ENCODE results near the gene NUP42. TPM values are rescaled to one million over a fixed set of nuclear protein-coding genes. Genes with fewer than 3 reads are reported as not detected.
"Not testable (repeated sequence)": the region's sequence is repeated elsewhere in the genome, so short reads cannot be mapped to it uniquely, and the experiment has no call there.

Gene NUP42
- total RNA-seq, 1 donor from 2014 or later = 21.6 TPM

GRCh38 chr7:23222439-23223030 is 40.7 kb downstream of the NUP42 start:
- ATAC-seq (no peak), DNase-seq (ENCODE audit: missing footprints) (no peak)
- intact Hi-C loops (cut with DNase I) = no loop called here

DNA sequence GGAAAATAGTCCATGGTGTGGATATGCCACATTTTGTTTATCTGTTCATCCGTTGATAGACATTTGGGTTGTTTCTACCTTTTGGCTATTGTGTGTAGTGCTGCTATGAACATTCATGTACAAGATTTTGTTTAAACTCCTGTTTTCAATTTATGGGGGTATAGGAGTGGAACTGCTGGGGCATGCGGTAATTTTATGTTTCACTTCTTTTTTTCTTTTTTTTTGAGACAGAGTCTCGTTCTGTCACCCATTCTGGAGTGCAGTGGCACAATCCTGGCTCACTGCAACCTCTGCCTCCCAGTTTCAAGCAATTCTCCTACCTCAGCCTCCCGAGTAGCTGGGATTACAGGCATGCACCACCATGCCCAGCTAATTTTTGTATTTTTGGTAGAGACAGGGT is 42.5 kb downstream of the NUP42 start:
- ATAC-seq; DNase-seq (ENCODE audit: missing footprints); intact Hi-C loops (cut with DNase I): not testable (repeated sequence)

DNA sequence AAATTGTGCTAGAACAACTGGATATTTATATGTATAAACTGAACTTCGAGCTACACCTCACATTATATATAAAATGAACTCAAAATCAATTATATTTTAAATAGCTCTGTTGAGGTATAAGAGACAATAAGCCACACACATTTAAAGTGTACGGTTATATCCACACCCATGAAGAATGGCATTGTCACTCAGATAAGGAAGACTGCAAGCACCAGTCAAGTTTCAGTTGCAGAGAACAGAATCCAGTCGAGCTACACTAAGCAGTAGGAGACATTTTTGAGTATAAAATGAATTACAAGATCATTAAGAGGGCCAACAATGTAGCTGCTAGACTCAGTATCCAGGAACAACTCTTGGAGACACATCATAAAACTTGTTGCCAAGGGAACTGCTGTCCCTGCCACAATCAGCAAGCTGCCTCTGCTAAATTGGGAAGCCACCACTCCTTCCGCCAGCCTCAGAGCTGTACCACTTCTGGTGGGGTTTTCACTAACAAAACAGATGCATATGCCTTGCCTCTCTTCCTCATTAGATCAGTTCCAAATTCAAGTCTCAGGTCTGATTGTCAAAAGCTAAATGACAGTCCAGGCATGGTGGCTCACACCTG is 45.1 kb downstream of the NUP42 start:
- no peak for ATAC-seq
- DNase-seq (ENCODE audit: missing footprints) = no peak
- intact Hi-C loops (cut with DNase I) = no loop called here

GRCh38 chr7:23228412-23228811 is 46.6 kb downstream of the NUP42 start:
- ATAC-seq (no peak), DNase-seq (ENCODE audit: missing footprints) (no peak)
- intact Hi-C loops (cut with DNase I) = no loop called here

- no peak for ATAC-seq
- intact Hi-C loops (cut with DNase I) = no loop called here
- no peak for DNase-seq (ENCODE audit: missing footprints)
These were observed 48.8 kb downstream of the NUP42 start for GRCh38 chr7:23230641-23231101.

DNA sequence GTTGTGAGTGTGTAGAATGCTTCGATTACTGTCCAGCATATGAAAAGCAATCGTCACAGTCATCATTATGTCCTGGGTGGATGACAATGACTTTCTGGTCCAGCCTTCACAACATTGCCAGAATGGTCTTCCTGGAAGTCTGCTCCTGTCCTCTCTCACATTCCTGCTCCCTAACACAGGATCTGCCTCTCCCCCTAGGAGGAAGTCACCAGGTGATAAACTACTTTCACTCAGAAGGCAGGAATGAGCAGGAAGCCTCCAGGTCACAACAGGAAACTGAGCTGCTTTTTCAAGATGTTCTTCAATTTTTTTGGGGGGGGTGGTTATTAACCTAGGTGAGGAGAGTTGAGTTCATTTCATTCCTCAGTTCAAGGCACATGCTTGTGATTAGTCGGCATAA is 51.1 kb downstream of the NUP42 start:
- DNase-seq (ENCODE audit: missing footprints) (no peak), ATAC-seq (no peak)
- intact Hi-C loops (cut with DNase I) = no loop called here

- no peak for ATAC-seq
These were observed 52.9 kb downstream of the NUP42 start for GRCh38 chr7:23234569-23235296.

GRCh38 chr7:23235813-23236221 is 54.0 kb downstream of the NUP42 start:
- ATAC-seq (no peak), DNase-seq (ENCODE audit: missing footprints) (no peak)
- intact Hi-C loops (cut with DNase I) = no loop called here

More at GRCh38 chr7:23234569-23235296, 52.9 kb downstream of the NUP42 start:
- intact Hi-C loops (cut with DNase I) = no loop called here
- no peak for DNase-seq (ENCODE audit: missing footprints)

DNA sequence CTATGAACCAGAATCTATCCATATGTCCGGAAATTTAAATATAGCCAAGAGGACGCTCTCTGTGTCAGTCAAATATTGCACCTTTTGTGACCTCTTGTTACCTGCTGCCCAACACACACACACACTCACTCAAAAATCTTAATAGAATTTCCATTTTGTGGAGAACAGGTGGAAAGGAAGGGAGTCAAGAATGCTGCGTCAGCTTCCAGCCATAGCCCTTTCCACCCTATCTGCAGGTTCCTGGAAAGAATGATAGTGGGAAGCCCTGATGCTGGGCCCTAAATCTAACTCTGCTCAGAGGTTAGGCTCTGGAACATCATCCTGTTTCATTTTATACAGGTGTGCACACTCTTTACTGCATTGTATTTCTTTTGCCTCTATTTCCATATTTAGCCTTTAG is 55.2 kb downstream of the NUP42 start:
- ATAC-seq (no peak), DNase-seq (ENCODE audit: missing footprints) (no peak)
- intact Hi-C loops (cut with DNase I) = no loop called here

DNA sequence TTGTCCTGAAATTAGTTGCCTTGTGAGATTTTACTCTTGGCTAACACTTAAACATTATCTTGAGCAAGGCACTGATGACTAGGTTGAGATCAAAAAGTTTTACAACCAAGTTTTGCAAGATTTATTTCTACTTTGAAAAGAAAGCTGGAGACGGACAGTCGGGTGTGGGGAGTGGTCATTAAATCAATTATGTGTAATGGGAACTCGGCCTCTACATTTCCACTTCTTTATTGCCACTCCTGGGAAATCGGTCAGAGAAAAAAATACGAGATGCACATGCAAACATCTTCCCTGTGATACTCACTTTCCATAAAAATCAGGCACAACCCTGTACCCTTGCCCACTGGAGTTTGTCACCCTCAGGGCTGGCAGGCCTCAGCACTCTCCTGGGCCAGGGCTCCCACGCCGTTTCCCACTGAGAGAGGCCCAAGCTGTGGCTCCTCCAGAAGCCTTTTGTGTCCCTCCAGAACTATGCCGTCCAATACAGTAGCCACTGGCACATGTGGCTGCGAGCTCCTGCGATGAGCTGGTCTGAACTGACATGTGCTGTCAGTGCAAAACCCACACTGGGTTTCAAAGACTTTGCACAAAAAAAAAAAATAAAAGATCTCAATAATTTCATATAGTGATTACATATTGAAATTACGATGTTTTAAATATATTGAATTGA is 57.3 kb downstream of the NUP42 start:
- intact Hi-C loops (cut with DNase I) = no loop called here
- ATAC-seq (no peak), DNase-seq (ENCODE audit: missing footprints) (no peak)

DNA sequence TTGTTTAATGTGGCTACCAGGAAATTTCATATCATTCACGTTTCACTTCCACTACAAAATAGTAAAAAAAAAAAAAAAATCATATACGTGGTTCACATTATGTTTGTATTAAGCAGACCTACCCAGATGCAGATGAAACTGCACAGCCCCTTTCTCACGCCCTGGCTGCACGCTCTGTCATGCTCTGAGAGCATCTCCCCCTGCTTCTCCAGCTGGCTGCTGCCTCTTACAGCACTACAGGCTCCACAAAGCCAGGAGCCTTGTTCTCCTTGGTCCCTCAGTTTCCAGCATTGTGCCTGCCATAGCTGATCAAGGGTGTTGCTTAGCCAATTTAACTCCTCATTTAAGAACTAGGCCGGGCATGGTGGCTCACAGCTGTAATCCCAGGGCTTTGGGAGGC is 57.9 kb downstream of the NUP42 start:
- DNase-seq (ENCODE audit: missing footprints) (no peak), ATAC-seq (no peak)
- intact Hi-C loops (cut with DNase I) = no loop called here

GRCh38 chr7:23242321-23242720 is 60.5 kb downstream of the NUP42 start:
- intact Hi-C loops (cut with DNase I) = no loop called here
- DNase-seq (ENCODE audit: missing footprints) = no peak
- ATAC-seq = no peak

GRCh38 chr7:23242935-23243334 is 61.1 kb downstream of the NUP42 start:
- intact Hi-C loops (cut with DNase I) = no loop called here
- ATAC-seq (no peak), DNase-seq (ENCODE audit: missing footprints) (no peak)

GRCh38 chr7:23246555-23246954 is 64.7 kb downstream of the NUP42 start, which contains the start of gene GPNMB:
Gene GPNMB, plus strand, starts transcription at chr7:23246775. Its CDS starts 83 bp downstream, at chr7:23246858.
- intact Hi-C loops (cut with DNase I) = loop anchor here (5.0 kb wide), 3 partner anchors 49 to 139 kb away; partner anchors contain the start of genes KLHL7 and NUP42
- DNase-seq (ENCODE audit: missing footprints) (no peak), ATAC-seq (peak; percentile 63)

GRCh38 chr7:23247046-23247602 is 65.3 kb downstream of the NUP42 start:
- intact Hi-C loops (cut with DNase I) = loop anchor here (5.0 kb wide), 3 partner anchors 50 to 140 kb away; partner anchors contain the start of genes KLHL7 and NUP42
- peak; percentile 33 for ATAC-seq

GRCh38 chr7:23247603-23248335 is 65.9 kb downstream of the NUP42 start:
- ATAC-seq = peak; percentile 77
- intact Hi-C loops (cut with DNase I) = loop anchor here (5.0 kb wide), 3 partner anchors 50 to 140 kb away; partner anchors contain the start of genes KLHL7 and NUP42
- peak; percentile 84 for DNase-seq (ENCODE audit: missing footprints)

More at GRCh38 chr7:23247046-23247602, 65.3 kb downstream of the NUP42 start:
- DNase-seq (ENCODE audit: missing footprints) = no peak

GRCh38 chr7:23249486-23249885 is 67.6 kb downstream of the NUP42 start:
- intact Hi-C loops (cut with DNase I) = loop anchor here (5.0 kb wide), 3 partner anchors 52 to 142 kb away; partner anchors contain the start of genes KLHL7 and NUP42
- no peak for DNase-seq (ENCODE audit: missing footprints)
- ATAC-seq = no peak
